Measurements from ENCODE around the gene MYO1E. TPM values are rescaled to one million over a fixed set of nuclear protein-coding genes. Genes with fewer than 3 reads are reported as not detected.
"Not testable (repeated sequence)": the region's sequence is repeated elsewhere in the genome, so short reads cannot be mapped to it uniquely, and the experiment has no call there.

MYO1E gene
- polyA plus RNA-seq (ENCODE audit: insufficient read length in 4 of 4), result 100 to 1,000 TPM; 146 to 207 (median 185) TPM

DNA sequence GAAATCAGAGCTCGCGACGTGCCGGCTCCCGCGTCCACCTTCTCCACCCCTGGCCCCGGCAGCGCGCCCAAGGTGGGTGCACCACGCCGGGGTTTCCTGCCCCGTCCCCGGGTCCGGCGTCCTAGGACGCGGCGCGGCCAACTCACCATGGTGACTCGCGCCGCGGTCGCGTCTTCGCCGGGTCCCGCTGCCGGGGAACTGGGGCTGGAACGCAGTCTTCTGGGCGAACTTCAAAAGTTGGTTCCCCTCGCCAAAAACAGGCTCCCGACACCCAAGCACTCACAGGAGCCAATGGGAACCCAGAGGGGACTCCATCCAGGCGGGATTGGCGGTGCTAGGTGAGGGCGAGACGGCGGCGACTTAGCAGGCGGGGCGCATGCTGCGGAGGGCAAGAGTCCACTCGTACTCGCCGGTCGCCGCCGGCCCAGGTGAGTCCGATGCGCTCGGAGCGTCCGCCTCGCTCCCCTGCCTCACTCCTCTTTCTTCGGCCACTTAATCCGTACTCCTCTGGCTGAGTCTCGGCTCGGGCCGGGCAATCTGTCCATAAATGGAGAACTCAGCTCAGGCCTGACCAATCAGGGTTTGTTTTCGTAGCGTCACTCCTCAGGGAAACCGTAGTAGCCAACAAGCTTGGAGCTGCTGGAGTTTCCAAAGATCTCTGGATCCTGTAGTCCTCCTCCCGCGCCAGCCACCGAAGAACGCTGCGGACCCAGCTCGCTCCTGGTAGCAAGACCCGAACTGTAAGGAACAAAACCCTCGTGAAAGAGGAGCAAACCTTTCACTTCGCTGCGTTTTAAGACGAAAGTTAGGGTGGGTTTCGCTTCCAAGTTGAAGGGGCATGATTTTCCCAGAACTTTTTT is at the start of gene MYO1E:
MYO1E (minus strand) TSS at position 520 of the 860 bp plus-strand sequence; CDS start at position 149, 371 bp downstream.
- peak; percentile 90 to 96 (median 92) for DNase-seq (ENCODE audit: low read depth in 4 of 4, low spot score in 3 of 4)

DNA sequence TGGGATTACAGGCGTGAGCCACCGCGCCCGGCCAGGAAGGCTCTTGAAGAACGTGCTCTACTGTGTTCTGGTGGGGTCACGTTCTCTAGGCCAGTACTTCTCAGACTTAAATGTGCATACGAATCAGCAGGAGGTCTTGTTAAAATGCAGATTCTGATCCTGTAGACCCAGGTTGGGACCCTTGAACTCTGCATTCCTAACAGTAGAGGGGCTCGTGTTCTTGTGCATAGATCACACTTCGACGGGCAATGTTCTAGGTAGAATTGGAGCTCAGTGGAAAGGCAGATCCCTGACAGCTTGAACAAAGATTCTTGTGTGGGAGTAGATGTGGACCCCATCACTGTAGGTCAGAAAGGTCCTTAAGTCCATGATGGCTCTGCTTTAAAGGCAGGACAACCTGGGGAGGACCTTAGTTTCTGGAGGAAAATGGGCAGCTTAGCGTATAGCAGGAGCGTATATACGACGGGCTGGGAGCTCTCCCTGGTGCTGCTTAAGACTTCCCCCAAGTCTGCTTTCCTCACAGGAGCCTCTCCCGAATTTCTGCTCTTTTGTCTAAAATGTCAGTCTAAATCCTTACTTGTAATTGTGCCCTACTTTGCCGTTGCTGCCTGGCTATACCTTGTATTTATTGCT is 48.4 kb upstream of the MYO1E start:
- no peak for DNase-seq (ENCODE audit: low read depth in 4 of 4, low spot score in 3 of 4)

DNA sequence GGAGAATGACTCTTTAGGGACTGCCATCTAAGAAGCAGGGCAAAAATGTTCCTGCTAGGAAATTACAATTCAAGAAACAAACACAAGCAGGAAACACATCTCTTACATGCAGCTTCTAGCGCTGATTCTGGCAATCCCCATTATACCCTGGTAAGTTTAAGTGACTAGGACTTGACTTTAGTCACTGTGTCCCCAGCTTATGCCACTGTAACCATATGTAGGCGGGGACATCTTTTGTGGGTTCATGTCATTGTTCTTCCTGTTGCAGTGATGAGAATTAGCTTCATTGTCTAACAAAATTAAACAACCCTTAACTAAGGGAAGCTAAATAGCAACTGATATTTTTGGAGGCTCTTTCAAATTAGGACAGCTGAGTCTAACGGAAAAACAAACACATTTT is 47.4 kb upstream of the MYO1E start:
- no peak for DNase-seq (ENCODE audit: low read depth in 4 of 4, low spot score in 3 of 4)

DNA sequence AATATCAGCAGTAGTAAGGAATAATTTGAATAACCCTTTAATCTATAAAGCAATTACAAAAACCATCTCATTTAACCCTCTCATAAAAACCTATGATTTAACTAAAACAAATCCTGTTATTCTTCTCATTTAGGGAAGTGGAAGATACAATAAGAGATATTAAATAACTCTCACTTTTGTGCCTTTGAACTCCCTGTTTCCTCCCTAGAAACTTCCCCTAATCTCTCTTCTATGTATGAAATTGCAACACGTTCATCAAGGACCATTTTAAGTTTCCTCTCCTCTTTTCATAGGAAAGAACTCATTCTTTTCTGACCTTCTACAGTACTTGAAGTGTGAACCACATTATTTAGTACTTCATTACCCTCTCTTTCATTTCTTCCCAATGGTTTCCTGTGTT is 46.5 kb upstream of the MYO1E start:
- DNase-seq (ENCODE audit: low read depth in 4 of 4, low spot score in 3 of 4), result no peak

DNA sequence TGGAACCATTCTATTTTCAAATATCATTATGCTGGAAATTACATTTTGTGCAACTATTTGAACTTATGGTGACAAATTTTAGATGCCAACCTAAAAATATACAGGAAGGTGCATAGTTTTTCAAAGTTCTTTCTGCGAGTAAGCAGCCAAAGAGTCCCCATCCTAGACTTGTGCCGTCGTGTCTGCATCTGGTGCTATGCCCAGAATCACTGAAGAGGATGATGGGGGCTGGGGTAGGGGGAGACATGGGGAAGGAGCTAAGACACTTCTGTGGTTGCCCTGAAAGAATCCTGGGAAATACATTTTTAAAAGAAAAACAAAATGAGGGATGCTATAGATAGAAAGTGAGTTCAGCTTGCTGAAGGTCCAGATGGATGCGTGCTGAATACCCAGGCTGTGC is 44.1 kb upstream of the MYO1E start:
- DNase-seq (ENCODE audit: low read depth in 4 of 4, low spot score in 3 of 4), result no peak

- no peak for DNase-seq (ENCODE audit: low read depth in 4 of 4, low spot score in 3 of 4)
Observed at GRCh38 chr15:59413577-59413976, 40.9 kb upstream of the MYO1E start.

- DNase-seq (ENCODE audit: low read depth in 4 of 4, low spot score in 3 of 4), result peak in 3 of 4 donors; percentile 12 to 27 (median 16)
Observed at GRCh38 chr15:59410391-59410896, 37.8 kb upstream of the MYO1E start.

DNA sequence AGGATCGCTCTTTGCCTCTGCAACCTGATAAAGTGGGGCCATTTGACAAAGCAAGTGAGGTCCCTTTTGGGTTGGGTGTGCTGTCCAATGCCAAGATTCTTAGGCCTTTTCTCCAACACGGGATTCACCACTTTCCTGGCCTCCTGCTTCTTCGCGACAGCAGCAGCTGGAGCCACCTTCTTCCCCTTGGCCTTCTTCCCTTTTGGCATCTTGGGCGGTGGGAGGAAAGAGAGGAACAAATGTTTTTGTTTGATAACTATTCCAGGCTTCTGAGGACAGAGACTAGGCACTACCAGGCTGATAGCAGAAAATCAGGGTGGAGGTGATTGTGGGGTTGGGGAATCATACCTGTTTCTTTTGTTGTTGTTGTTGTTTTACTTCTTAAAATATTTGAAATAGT is 35.3 kb upstream of the MYO1E start:
- DNase-seq (ENCODE audit: low read depth in 4 of 4, low spot score in 3 of 4), result no peak

DNA sequence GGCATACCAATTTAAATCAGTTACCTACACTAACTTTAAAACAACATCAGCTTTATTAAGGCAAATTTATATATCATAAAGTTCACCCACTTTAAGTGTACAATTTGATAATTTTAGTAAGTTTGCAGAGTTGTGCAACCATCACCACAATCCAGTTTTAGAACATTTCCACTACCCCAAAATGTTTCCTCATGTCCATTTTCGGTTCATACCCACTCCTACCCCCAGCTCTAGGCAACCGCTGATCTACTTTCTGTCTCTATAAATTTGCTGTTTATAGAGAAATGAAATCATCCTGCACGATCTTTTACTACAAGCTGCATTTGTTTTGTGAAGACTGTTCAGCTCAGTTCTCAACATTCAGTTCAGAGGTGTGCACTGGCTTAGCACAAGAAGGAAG is 33.8 kb upstream of the MYO1E start:
- no peak for DNase-seq (ENCODE audit: low read depth in 4 of 4, low spot score in 3 of 4)

GRCh38 chr15:59405079-59405478 is 32.4 kb upstream of the MYO1E start:
- no peak for DNase-seq (ENCODE audit: low read depth in 4 of 4, low spot score in 3 of 4)

DNA sequence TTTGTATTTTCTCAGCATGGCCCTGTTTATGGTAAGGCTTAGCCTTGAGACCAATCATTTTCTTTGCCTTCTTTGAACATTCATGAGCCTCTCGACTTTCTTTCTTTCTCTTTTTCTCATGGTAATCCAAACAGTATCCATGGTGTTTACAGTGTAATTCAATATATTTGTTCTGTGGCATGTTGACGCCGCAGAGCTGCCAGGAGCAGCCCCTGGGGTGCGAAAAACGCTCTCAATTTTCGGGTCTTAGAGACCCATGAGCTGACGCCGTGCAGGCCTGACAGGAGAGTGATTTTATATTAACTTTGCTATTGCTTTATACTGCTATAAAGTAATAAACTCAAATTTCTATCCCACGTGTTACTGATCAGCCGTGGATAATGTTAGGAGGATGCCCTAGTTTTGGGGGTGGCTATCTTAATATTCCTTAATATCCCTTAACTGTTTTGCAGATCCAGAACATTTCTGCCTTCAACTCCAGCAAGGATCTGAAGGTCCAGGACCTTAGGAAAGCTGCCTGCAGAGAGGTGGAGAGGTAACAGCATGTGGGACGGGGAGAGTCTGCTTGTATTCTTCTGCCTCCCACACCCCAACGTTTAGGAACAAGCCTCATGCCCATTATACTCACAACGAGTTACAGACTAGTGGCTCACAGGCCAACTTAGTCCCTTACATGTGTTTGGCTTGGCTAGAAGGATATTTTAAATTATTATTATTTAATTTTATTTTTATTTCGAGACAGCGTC is 29.3 kb upstream of the MYO1E start:
- DNase-seq (ENCODE audit: low read depth in 4 of 4, low spot score in 3 of 4), result no peak

DNA sequence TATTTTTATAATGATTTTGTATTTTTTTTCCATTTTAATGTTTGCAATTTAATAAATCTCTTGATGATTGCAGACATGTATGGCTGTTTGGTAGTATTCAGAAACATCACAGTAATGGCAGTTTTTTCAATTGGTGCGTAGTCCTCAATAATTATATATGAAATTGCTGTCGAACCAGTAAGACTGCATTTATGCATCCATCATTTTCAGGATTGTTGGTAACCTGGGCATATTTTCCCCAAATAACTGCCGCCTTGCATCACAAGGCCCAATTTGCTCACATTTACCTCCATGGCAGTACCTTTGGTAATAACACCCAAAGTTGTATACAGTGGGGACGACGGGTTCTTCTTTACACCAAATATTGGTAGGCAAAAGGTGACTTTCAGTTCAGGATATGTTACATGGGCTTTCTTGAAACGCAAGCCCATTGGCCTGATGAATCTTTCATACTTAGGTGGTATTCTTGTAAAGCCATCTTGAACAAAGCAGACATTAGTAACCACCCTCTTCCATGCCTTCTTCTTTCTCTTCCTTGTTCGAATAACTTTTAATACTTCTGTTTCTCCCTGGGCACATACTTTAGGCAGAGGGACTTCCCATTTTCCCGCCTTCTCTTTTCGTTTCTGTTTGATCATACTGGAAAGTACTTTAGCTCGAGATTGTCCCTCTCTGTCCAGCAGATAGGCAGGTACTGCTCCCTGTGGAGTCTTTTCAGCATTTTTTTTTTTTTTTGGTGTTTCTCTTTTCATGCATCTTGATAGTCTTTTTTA is 28.6 kb upstream of the MYO1E start:
- not testable (repeated sequence) for DNase-seq (ENCODE audit: low read depth in 4 of 4, low spot score in 3 of 4)

- no peak for DNase-seq (ENCODE audit: low read depth in 4 of 4, low spot score in 3 of 4)
Observed at GRCh38 chr15:59400103-59400813, 27.6 kb upstream of the MYO1E start.

DNA sequence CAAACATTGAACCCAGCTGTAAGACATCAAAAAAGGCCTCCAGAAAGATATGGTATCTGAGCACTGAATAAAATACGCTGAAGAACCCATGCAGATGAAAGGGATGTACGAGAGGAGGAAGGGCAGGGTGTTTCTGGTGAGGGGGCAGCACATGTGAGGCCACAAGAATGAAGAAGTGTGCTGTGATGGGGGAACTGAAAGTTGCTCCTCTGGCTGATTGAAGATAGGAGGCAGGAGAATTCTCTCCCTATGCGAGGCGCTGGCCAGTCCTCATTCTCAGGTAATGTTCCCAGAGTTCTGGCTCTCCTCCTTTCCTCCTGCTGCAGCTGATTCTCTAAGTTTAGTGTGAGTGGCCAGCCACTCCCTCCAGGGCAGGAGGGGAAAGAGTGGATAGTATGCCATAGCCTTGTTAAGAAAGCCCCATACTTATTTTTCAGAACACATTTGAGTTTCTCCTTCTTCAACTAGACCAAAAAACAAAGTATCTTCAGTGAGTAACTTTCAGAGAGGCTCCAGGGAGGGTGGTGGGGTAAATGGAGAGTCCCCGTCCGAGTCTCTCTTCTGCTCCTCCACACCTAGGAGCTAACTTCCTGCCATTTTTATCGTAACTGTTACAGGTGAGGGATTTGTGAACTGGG is 26.9 kb upstream of the MYO1E start:
- no peak for DNase-seq (ENCODE audit: low read depth in 4 of 4, low spot score in 3 of 4)

- DNase-seq (ENCODE audit: low read depth in 4 of 4, low spot score in 3 of 4), result no peak
Observed at GRCh38 chr15:59398220-59398619, 25.5 kb upstream of the MYO1E start.

GRCh38 chr15:59396679-59397078 is 24.0 kb upstream of the MYO1E start:
- no peak for DNase-seq (ENCODE audit: low read depth in 4 of 4, low spot score in 3 of 4)

- DNase-seq (ENCODE audit: low read depth in 4 of 4, low spot score in 3 of 4), result no peak
Observed at GRCh38 chr15:59396211-59396610, 23.5 kb upstream of the MYO1E start.

GRCh38 chr15:59394166-59394661 is 21.5 kb upstream of the MYO1E start:
- no peak for DNase-seq (ENCODE audit: low read depth in 4 of 4, low spot score in 3 of 4)

DNA sequence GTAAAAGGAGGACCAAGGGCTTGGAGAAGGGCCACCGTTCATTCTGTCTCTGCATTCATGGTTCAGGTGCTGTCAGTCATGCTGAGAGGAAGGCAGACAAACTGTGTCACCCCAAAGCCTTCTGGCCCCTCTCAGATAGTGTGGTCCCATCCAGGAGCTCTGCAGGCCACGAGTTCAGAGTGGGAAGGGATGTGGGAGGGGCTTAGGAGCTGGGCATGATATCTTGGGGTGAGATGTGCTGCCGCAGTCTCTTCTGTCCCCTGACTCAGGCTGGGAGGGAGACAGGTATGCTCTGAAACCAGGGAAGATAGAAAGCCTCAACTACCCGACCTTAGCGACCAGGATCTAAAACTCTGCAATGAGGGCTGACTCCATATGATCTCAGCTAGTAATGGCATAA is 19.6 kb upstream of the MYO1E start:
- DNase-seq (ENCODE audit: low read depth in 4 of 4, low spot score in 3 of 4), result no peak
